Measurements from ENCODE around the gene GALNT10.

The GALNT10 gene

GRCh38 chr5:154203798-154204578 lies 13.5 kb downstream of the GALNT10 start:
- no peak for DNase-seq

GRCh38 chr5:154205441-154206117 lies 15.0 kb downstream of the GALNT10 start:
- DNase-seq: no peak

GRCh38 chr5:154206311-154206710 lies 15.8 kb downstream of the GALNT10 start:
- DNase-seq: no peak

GRCh38 chr5:154207204-154207603 lies 16.7 kb downstream of the GALNT10 start:
- DNase-seq: no peak

- DNase-seq: no peak
These were observed 19.1 kb downstream of the GALNT10 start for GRCh38 chr5:154209591-154210081.

- no peak for DNase-seq
These were observed 19.6 kb downstream of the GALNT10 start for GRCh38 chr5:154210163-154210562.

GRCh38 chr5:154211641-154212390 lies 21.3 kb downstream of the GALNT10 start:
- no peak for DNase-seq

GRCh38 chr5:154213592-154213991 lies 23.1 kb downstream of the GALNT10 start:
- DNase-seq: no peak

- DNase-seq: no peak
These were observed 24.0 kb downstream of the GALNT10 start for GRCh38 chr5:154214371-154215106.

- DNase-seq: no peak
These were observed 25.2 kb downstream of the GALNT10 start for GRCh38 chr5:154215571-154216325.

- no peak for DNase-seq
These were observed 26.9 kb downstream of the GALNT10 start for GRCh38 chr5:154217462-154217861.

- DNase-seq: no peak
These were observed 28.3 kb downstream of the GALNT10 start for GRCh38 chr5:154218786-154219185.

GRCh38 chr5:154220625-154221024 lies 30.1 kb downstream of the GALNT10 start:
- no peak for DNase-seq

GRCh38 chr5:154221371-154221896 lies 30.9 kb downstream of the GALNT10 start:
- peak; percentile 56 for DNase-seq

GRCh38 chr5:154222414-154222813 lies 31.9 kb downstream of the GALNT10 start:
- DNase-seq: no peak

- DNase-seq: no peak
These were observed 32.8 kb downstream of the GALNT10 start for GRCh38 chr5:154223320-154223719.

- no peak for DNase-seq
These were observed 36.6 kb downstream of the GALNT10 start for GRCh38 chr5:154227090-154227489.

GRCh38 chr5:154228696-154229095 lies 38.2 kb downstream of the GALNT10 start:
- no peak for DNase-seq

- DNase-seq: no peak
These were observed 40.0 kb downstream of the GALNT10 start for GRCh38 chr5:154230526-154230925.

GRCh38 chr5:154234551-154234950 lies 44.0 kb downstream of the GALNT10 start:
- no peak for DNase-seq

- DNase-seq: no peak
These were observed 45.5 kb downstream of the GALNT10 start for GRCh38 chr5:154236011-154236410.

Data from activated gamma-delta T cell treated with Interleukin-2 at 50 U/mL for 16 hours (primary cell).